ENCODE data around the gene KRT80. TPM values are rescaled to one million over a fixed set of nuclear protein-coding genes. Genes with fewer than 3 reads are reported as not detected.

The KRT80 gene
- total and polyA plus RNA-seq, 2 experiments from 2014 or later, result not detected

GRCh38 chr12:52238207-52238840 is 46.5 kb upstream of the KRT80 start:
- Histone ChIP-seq H3K4me3 (no peak overlapping the region), H3K27ac (no peak overlapping the region), H3K36me3 (no peaks in the 10 kb centered on the region), H3K4me1 (ENCODE audit: low read depth) (no peaks in the 10 kb centered on the region), H3K27me3 (peaks cover 60% of the 10 kb centered on the region), H3K9me3 (ENCODE audit: low read depth) (no peaks in the 10 kb centered on the region)
- TF ChIP-seq, protein P1, sequence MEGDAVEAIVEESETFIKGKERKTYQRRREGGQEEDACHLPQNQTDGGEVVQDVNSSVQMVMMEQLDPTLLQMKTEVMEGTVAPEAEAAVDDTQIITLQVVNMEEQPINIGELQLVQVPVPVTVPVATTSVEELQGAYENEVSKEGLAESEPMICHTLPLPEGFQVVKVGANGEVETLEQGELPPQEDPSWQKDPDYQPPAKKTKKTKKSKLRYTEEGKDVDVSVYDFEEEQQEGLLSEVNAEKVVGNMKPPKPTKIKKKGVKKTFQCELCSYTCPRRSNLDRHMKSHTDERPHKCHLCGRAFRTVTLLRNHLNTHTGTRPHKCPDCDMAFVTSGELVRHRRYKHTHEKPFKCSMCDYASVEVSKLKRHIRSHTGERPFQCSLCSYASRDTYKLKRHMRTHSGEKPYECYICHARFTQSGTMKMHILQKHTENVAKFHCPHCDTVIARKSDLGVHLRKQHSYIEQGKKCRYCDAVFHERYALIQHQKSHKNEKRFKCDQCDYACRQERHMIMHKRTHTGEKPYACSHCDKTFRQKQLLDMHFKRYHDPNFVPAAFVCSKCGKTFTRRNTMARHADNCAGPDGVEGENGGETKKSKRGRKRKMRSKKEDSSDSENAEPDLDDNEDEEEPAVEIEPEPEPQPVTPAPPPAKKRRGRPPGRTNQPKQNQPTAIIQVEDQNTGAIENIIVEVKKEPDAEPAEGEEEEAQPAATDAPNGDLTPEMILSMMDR (IDR thresholded peaks at IDR 0.05; ENCODE audit: low read depth, low read length), result no peak
- peak in 1 of 2 donors; percentile 50 for DNase-seq (ENCODE audit: low read depth in 1 of 2, low spot score in 1 of 2)

DNA sequence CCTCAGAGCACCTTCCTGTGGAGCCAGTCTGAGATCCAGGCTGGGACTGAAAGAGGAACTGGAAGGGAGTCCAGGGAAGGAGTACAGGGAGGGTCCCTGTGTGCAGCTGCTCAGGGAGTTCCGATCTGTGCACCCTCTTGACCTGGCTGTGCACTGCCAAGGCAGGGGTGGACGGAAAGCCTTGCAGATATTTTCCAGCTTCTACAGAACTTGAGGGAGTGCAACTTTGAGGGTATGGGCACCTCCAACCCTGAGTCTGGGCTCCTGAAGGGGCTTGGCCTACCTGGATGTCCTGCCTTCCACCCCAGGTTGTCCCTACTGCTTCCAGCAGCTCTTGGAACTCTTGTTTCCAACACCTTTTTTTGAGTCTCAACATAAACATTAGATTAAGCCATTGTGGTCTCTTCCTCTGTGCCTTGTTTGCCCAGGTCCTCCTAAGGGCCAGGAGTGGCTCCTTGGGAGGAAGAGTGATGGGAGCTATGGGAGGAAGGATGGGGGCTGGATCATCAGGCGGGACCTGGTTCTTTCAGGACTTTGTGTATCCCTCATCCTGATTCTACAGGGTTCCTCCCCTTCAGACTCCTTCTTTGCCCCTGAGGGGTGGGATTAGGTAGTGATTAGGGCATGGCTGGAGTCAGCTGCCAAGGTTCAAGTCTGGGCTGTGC is 44.7 kb upstream of the KRT80 start:
- Histone ChIP-seq H3K27me3 (peaks cover 75% of the 10 kb centered on the region), H3K27ac (no peak overlapping the region)
- TF ChIP-seq, protein P1 (IDR thresholded peaks at IDR 0.05; ENCODE audit: low read depth, low read length), result no peak

DNA sequence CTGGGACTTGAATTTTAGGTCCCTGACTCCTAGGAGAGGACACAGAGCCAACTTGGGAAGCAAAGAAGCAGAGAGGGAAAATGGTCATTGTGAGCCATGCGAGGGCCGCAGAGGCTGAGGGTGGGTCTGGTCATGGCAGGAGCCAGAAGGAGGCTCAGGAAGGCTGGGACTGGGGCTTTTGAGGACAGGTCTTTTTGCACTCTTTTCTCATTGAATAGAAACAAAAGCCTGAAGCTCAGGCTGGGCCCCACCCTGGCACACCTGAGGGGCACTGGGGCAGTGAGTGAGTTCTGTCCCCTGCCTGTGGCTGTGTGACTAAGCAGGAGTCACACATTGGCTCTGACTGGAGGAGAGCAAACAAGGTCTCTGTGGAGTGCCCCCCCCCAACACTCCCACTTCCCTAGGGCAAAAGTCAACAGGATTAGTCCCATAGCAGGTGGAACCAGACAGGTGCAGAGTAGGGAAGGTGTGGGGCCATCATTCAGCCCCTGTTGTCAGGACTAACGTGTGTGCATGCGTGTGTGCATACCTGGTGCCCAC is 44.1 kb upstream of the KRT80 start:
- TF ChIP-seq, protein P1 (IDR thresholded peaks at IDR 0.05; ENCODE audit: low read depth, low read length), result no peak
- peaks cover 76% of the 10 kb centered on the region for H3K27me3 ChIP-seq
- H3K36me3 ChIP-seq, result no peaks in the 10 kb centered on the region
- no peaks in the 10 kb centered on the region for H3K9me3 ChIP-seq (ENCODE audit: low read depth)
- no peak overlapping the region for H3K4me3 ChIP-seq
- no peaks in the 10 kb centered on the region for H3K4me1 ChIP-seq (ENCODE audit: low read depth)
- H3K27ac ChIP-seq, result no peak overlapping the region
- no peak for DNase-seq (ENCODE audit: low read depth in 1 of 2, low spot score in 1 of 2)

More for the DNA sequence above, 44.7 kb upstream of the KRT80 start:
- H3K9me3 ChIP-seq (ENCODE audit: low read depth), result no peaks in the 10 kb centered on the region
- H3K4me3 ChIP-seq, result no peak overlapping the region
- no peaks in the 10 kb centered on the region for H3K36me3 ChIP-seq
- H3K4me1 ChIP-seq (ENCODE audit: low read depth), result no peaks in the 10 kb centered on the region
- no peak for DNase-seq (ENCODE audit: low read depth in 1 of 2, low spot score in 1 of 2)

DNA sequence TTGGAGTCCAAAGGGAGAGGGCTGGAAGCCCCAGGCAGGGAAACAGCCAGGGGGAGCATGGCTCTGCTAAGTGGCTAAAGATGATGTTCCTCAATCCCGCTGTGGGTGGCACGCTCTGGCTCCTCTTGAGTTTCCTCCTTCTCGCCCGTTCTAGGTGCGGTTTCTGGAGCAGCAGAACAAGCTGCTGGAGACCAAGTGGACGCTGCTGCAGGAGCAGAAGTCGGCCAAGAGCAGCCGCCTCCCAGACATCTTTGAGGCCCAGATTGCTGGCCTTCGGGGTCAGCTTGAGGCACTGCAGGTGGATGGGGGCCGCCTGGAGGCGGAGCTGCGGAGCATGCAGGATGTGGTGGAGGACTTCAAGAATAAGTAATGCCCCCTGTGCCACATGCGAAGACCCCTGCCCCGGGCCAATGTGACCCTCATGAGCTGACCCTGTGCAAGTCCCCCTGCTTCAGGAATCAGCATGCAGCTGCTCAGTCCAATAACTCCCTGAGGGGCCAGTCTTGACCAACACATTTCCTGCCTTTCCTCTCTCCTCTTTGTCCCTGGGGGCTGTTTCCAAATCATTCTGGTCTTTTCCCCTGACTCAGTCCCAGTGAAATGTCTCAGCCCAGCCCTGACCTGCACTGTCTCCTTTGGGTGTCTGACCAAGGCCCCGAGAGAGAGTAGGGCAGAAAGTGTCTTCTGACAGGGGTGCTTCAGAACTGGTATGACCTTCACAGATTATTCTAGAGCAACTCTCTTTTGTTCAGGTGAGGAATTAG is 43.4 kb upstream of the KRT80 start:
- H3K9me3 ChIP-seq (ENCODE audit: low read depth), result no peaks in the 10 kb centered on the region
- peak in 1 of 2 donors; percentile 50 for DNase-seq (ENCODE audit: low read depth in 1 of 2, low spot score in 1 of 2)

GRCh38 chr12:52234223-52234810 is 42.5 kb upstream of the KRT80 start:
- Histone ChIP-seq H3K27ac (no peak overlapping the region), H3K4me1 (ENCODE audit: low read depth) (no peaks in the 10 kb centered on the region), H3K36me3 (no peaks in the 10 kb centered on the region), H3K4me3 (no peak overlapping the region), H3K9me3 (ENCODE audit: low read depth) (no peaks in the 10 kb centered on the region), H3K27me3 (peaks cover 86% of the 10 kb centered on the region)
- TF ChIP-seq, protein P1 (IDR thresholded peaks at IDR 0.05; ENCODE audit: low read depth, low read length), result no peak
- no peak for DNase-seq (ENCODE audit: low read depth in 1 of 2, low spot score in 1 of 2)

More for the DNA sequence above, 43.4 kb upstream of the KRT80 start:
- no peak overlapping the region for H3K27ac ChIP-seq
- H3K27me3 ChIP-seq, result peaks cover 83% of the 10 kb centered on the region
- TF ChIP-seq, protein P1 (IDR thresholded peaks at IDR 0.05; ENCODE audit: low read depth, low read length), result no peak
- H3K4me3 ChIP-seq, result no peak overlapping the region
- no peaks in the 10 kb centered on the region for H3K36me3 ChIP-seq
- no peaks in the 10 kb centered on the region for H3K4me1 ChIP-seq (ENCODE audit: low read depth)

All from cardiac muscle cell (in vitro differentiated cells and primary cell).